NCI-H524 treated with DMSO at 0.1 percent for 48 hours (cell line): ENCODE measurements around the gene FYTTD1.

ENCODE experiments used
- DNase-seq: peaks from one replicate; lab custom pipeline; 2025; lab: John Stamatoyannopoulos, UW

The FYTTD1 gene

GRCh38 chr3:197791892-197792647 lies 42.4 kb downstream of the FYTTD1 start:
- DNase-seq: no peak

- DNase-seq: no peak
Measured at GRCh38 chr3:197793247-197793646, 43.6 kb downstream of the FYTTD1 start.

- DNase-seq: no peak
Measured at GRCh38 chr3:197794115-197794514, 44.4 kb downstream of the FYTTD1 start.

- no peak for DNase-seq
Measured at GRCh38 chr3:197795200-197795599, 45.5 kb downstream of the FYTTD1 start.

- DNase-seq: no peak
Measured at GRCh38 chr3:197796087-197796486, 46.4 kb downstream of the FYTTD1 start.

- no peak for DNase-seq
Measured at GRCh38 chr3:197798863-197799262, 49.2 kb downstream of the FYTTD1 start.

- no peak for DNase-seq
Measured at GRCh38 chr3:197800379-197800778, 50.7 kb downstream of the FYTTD1 start.

GRCh38 chr3:197801891-197802778 lies 52.5 kb downstream of the FYTTD1 start:
- no peak for DNase-seq

- no peak for DNase-seq
Measured at GRCh38 chr3:197802779-197803459, 53.2 kb downstream of the FYTTD1 start.

- no peak for DNase-seq
Measured at GRCh38 chr3:197804511-197804910, 54.8 kb downstream of the FYTTD1 start.

GRCh38 chr3:197807969-197808587 lies 58.4 kb downstream of the FYTTD1 start:
- no peak for DNase-seq

GRCh38 chr3:197809356-197810020 lies 59.8 kb downstream of the FYTTD1 start:
- DNase-seq: no peak

- no peak for DNase-seq
Measured at GRCh38 chr3:197810901-197811300, 61.2 kb downstream of the FYTTD1 start.

GRCh38 chr3:197811343-197811742 lies 61.7 kb downstream of the FYTTD1 start:
- DNase-seq: no peak

- no peak for DNase-seq
Measured at GRCh38 chr3:197814372-197814771, 64.7 kb downstream of the FYTTD1 start.

GRCh38 chr3:197820550-197821335 lies 71.1 kb downstream of the FYTTD1 start:
- DNase-seq: no peak

GRCh38 chr3:197829397-197830045 lies 79.8 kb downstream of the FYTTD1 start:
- no peak for DNase-seq

GRCh38 chr3:197830308-197830966 lies 80.8 kb downstream of the FYTTD1 start:
- no peak for DNase-seq

GRCh38 chr3:197830967-197831313 lies 81.3 kb downstream of the FYTTD1 start:
- no peak for DNase-seq
